GM21737 (cell line): Measurements from ENCODE around the gene PTPRK.
"Not testable (repeated sequence)": the region's sequence is repeated elsewhere in the genome, so short reads cannot be mapped to it uniquely, and the experiment has no call there.

Experiments used
- ATAC-seq: cut with Tn5 transposase; IDR thresholded peaks from one replicate; pipeline ENCODE4 v1.9.1; 2021; ENCODE audit warnings: mild to moderate bottlenecking, moderate library complexity; ENCODE audit not compliant: unreplicated experiment

Gene PTPRK

GRCh38 chr6:128446497-128446896, 73.9 kb downstream of the PTPRK start:
- ATAC-seq, result no peak

GRCh38 chr6:128443553-128443952, 76.8 kb downstream of the PTPRK start:
- no peak for ATAC-seq

- no peak for ATAC-seq
Observed at GRCh38 chr6:128439627-128440026, 80.8 kb downstream of the PTPRK start.

GRCh38 chr6:128438393-128438792, 82.0 kb downstream of the PTPRK start:
- no peak for ATAC-seq

- no peak for ATAC-seq
Observed at GRCh38 chr6:128437685-128438084, 82.7 kb downstream of the PTPRK start.

GRCh38 chr6:128434752-128435151, 85.6 kb downstream of the PTPRK start:
- ATAC-seq, result not testable (repeated sequence)

- no peak for ATAC-seq
Observed at GRCh38 chr6:128432394-128432793, 88.0 kb downstream of the PTPRK start.

- no peak for ATAC-seq
Observed at GRCh38 chr6:128427139-128427538, 93.3 kb downstream of the PTPRK start.

GRCh38 chr6:128425856-128426255, 94.5 kb downstream of the PTPRK start:
- no peak for ATAC-seq

- no peak for ATAC-seq
Observed at GRCh38 chr6:128422871-128423270, 97.5 kb downstream of the PTPRK start.

- no peak for ATAC-seq
Observed at GRCh38 chr6:128422200-128422599, 98.2 kb downstream of the PTPRK start.

- no peak for ATAC-seq
Observed at GRCh38 chr6:128421788-128422187, 98.6 kb downstream of the PTPRK start.

GRCh38 chr6:128417698-128418097, 102.7 kb downstream of the PTPRK start:
- no peak for ATAC-seq

GRCh38 chr6:128415387-128415786, 105.0 kb downstream of the PTPRK start:
- no peak for ATAC-seq

- no peak for ATAC-seq
Observed at GRCh38 chr6:128414943-128415342, 105.5 kb downstream of the PTPRK start.

GRCh38 chr6:128413291-128413690, 107.1 kb downstream of the PTPRK start:
- ATAC-seq, result no peak

GRCh38 chr6:128412680-128413079, 107.7 kb downstream of the PTPRK start:
- no peak for ATAC-seq

GRCh38 chr6:128410584-128410983, 109.8 kb downstream of the PTPRK start:
- no peak for ATAC-seq

GRCh38 chr6:128409003-128409402, 111.4 kb downstream of the PTPRK start:
- ATAC-seq, result no peak

GRCh38 chr6:128406453-128406852, 113.9 kb downstream of the PTPRK start:
- no peak for ATAC-seq

- ATAC-seq, result no peak
Observed at GRCh38 chr6:128403618-128404444, 116.6 kb downstream of the PTPRK start.

- no peak for ATAC-seq
Observed at GRCh38 chr6:128400875-128401274, 119.5 kb downstream of the PTPRK start.

- no peak for ATAC-seq
Observed at GRCh38 chr6:128397996-128398395, 122.4 kb downstream of the PTPRK start.
